C4-2B (cell line): Measurements from ENCODE around the gene ALDH16A1.

ENCODE experiments used
- H3K27ac ChIP-seq: fragments of 450-650 bp; 2 replicates; pipeline ENCODE4 v1.5.1; 2017
- CTCF ChIP-seq: fragments of 450-650 bp; conservative IDR thresholded peaks from 2 replicates; pipeline ENCODE4 v1.5.1; 2017; ENCODE audit warnings: mild to moderate bottlenecking
- ZFX ChIP-seq: fragments of 450-650 bp; IDR thresholded peaks from 2 replicates; pipeline ENCODE4 v1.6.1; 2017

ALDH16A1 gene

GRCh38 chr19:49518033-49518432 lies 65.0 kb downstream of the ALDH16A1 start:
- no peak for TF ChIP-seq ZFX
- no peak for TF ChIP-seq CTCF
- H3K27ac ChIP-seq: no peak overlapping the region
